Uterine smooth muscle cell (primary cell): Measurements from ENCODE around the gene LYPLAL1. TPM values are rescaled to one million over a fixed set of nuclear protein-coding genes. Genes with fewer than 3 reads are reported as not detected.

Source experiments
- total RNA-seq: library from RNA; depleted of rRNA; stranded (reverse); fragments of >200 nt; gene quantifications from 2 replicates; pipeline ENCODE4 v1.2.3, GENCODE V29; 2014

The LYPLAL1 gene
- 37.6 and 56.7 TPM in 2 replicates for total RNA-seq

DNA sequence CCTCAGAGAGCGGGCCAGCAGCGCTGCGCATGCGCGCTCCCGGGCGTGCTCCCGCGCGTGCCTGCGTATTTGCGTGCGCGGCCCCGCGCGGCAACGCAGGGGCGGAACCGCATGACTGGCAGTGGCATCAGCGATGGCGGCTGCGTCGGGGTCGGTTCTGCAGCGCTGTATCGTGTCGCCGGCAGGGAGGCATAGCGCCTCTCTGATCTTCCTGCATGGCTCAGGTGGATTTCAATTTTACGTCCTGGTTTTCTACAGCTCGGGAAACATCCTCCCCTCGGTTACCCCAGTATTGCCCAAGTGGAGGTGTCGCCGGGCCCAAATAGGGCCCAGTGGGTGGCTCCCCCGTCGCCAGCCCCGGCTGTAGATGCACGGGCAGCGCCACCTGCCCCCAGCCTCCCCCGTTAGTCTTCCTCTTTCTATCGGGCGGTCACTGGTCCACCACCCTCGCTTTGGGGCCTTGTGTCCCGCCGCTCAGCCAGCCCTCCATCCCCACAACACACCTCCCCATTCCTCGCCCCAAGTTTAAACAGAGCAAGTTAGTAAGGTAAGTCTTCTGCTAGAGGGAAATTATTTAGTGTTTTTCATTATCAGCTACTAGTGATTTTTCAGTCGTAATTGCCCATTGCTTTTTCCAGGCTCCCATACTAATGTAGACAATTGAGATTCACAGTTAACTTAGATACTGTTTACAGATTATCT, at the start of gene LYPLAL1:
TSS of gene LYPLAL1 (plus strand) at position 121 of the 702 bp plus-strand sequence. CDS start at position 134, 13 bp downstream.

